GM10266 (cell line): ENCODE measurements around the gene C2orf92.

ENCODE experiments used
- DNase-seq: peaks from one replicate; pipeline ENCODE4 v3.0.0; 2012; ENCODE audit errors: extremely low spot score
- CTCF ChIP-seq: IDR thresholded peaks from 2 replicates; pipeline ENCODE4 v1.5.1; 2012; ENCODE audit warnings: mild to moderate bottlenecking, low read depth; ENCODE audit not compliant: control insufficient read depth, insufficient read depth; ENCODE audit errors: missing control alignments

The C2orf92 gene

DNA sequence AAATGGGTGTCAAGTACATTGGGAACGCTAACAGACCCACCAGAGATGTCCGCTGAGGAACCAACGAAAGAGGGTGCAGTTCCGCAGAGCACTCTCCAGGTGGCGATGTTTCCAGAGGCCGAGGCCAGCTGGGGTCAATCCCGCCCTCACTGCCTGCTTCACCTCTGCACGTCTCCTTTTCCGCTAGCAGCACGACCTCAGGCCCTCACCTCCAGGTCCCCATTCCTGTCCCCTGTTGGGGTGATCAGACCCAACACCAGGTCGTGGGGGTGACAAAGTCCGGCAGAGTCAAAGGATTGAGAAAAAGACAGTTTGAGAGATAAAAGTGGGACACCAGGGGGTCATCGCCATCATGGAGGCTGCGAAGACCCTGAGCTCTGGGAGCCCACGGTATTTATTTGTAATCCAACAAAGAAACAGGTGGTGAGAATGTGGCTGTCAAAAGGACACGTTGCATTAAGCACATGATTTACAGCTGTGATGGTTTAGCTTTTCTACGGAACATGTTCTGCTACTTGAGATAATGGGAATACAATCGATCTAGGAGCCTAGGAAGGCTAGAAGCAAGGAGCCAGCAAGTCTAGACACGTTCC, 71.2 kb downstream of the C2orf92 start:
- peak; percentile 85 for DNase-seq
- peak; percentile 83 for TF ChIP-seq CTCF

- no peak for TF ChIP-seq CTCF
- DNase-seq, result no peak
These were observed 71.7 kb downstream of the C2orf92 start for GRCh38 chr2:97741251-97741650.

DNA sequence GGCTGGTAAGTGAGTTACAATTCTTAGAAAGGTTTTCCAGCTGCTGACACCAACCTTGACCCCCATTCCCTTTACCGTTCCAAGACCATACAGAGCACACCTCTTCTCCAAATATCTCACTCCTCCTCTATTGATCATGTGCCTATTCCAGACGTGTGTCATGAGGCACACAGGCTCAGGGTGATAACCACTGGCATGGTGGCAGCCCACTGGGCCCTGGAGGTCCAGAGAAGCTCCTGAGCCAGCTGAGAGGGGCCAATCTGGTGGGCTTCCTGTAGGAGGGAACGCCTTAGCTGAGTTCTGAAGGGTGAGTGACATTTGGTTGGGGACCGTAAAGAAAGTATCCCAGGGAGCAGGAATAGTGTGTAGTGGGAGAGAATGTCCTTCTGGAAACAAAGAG, 72.2 kb downstream of the C2orf92 start:
- no peak for TF ChIP-seq CTCF
- DNase-seq, result no peak

DNA sequence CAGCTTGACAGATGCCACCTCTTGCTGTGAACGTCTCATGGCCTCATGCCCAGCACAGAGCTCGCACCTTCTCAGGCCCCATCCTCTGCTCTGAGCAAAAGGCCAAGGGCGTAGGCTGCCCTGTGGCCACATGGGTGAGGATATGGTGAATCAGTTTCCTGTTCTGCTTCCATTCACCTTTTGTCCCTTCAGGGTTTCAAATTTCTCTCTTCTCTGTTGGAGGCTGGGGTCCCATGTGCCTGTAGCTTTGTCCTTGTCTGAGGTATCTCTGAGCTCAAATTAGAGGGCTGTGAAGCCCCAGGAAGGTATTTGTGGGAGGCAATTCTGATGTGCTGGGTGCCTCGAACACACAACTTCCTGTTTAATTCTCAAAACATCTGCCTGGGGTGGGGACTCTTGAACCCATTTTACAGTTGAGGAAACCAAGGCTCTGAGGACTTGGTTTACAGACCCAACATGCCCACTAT, 72.9 kb downstream of the C2orf92 start:
- no peak for TF ChIP-seq CTCF
- DNase-seq, result no peak

GRCh38 chr2:97743913-97744312, 74.4 kb downstream of the C2orf92 start:
- no peak for DNase-seq
- no peak for TF ChIP-seq CTCF

- DNase-seq, result peak; percentile 50
- no peak for TF ChIP-seq CTCF
These were observed 76.1 kb downstream of the C2orf92 start for GRCh38 chr2:97745474-97746174.

DNA sequence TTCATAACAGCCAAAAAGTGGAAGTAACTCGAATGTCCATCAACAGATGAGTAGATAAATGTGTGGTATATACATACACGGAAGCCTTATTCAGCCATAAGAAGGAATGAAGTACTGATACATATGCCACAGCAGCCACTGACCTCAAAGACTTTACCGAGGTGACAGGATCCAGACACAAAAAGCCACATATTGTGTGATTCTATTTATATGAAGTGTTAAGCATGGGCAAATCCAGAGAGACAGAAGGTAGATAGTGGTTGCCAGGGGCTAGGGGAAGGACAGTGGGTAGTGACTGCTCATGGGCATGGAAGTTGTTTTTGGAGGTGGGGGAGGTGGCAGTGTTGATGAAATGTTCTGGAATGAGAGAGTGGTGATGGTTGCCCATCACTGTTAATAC, 77.8 kb downstream of the C2orf92 start:
- DNase-seq, result no peak
- TF ChIP-seq CTCF, result no peak
